A549 (cell line): ENCODE measurements around the gene TDP2. TPM values are rescaled to one million over a fixed set of nuclear protein-coding genes. Genes with fewer than 3 reads are reported as not detected.

Source experiments
- ATAC-seq, 2 experiments: fragments of 200-7000 bp in 1 of 2; fragments of >200 bp in 1 of 2; cut with Nextera tagmentation in 1 of 2; cut with Tn5 transposase in 1 of 2; 3 replicates each; pipeline versions ENCODE4 v1.8.0 to v1.9.1; 2018 to 2020; ENCODE audit warnings: mild to moderate bottlenecking in 1 of 2, moderate library complexity in 1 of 2
- CTCF ChIA-PET: fragments of 300-600 bp; sonication (Branson Sonifier 250); formaldehyde crosslinking; extraction: SDS; loops from one replicate; lab custom pipeline; 2021; ENCODE audit warnings: antibody characterized with exemption, inconsistent platforms; lab: Yijun Ruan, JAX
- POLR2A ChIA-PET: fragments of 350-600 bp; formaldehyde crosslinking; extraction: SDS; loops from one replicate; lab custom pipeline; 2021; ENCODE audit warnings: antibody characterized with exemption, inconsistent platforms; lab: Yijun Ruan, JAX
- DNase-seq, 2 experiments: peaks; one replicate each; pipeline versions ENCODE4 v3.0.0 to v3.0.0-alpha.2; 2011 to 2016; ENCODE audit warnings: low read depth in 1 of 2, low spot score in 1 of 2
- FAIRE-seq: peaks from 2 replicates; lab custom pipeline; 2011; peaks lifted over from hg19 to GRCh38; lab: Jason Lieb, UNC
- H3K27ac ChIP-seq, 2 experiments: fragments of >200 bp; sonication (Bioruptor Twin); formaldehyde crosslinking; 3 replicates each; pipeline ENCODE4 v1.5.1; 2016 to 2017
- H3K4me1 ChIP-seq: fragments of >200 bp; sonication (Bioruptor Twin); formaldehyde crosslinking; 3 replicates; pipeline ENCODE4 v1.6.1; 2016
- H3K4me2 ChIP-seq: fragments of >200 bp; sonication (Bioruptor Twin); formaldehyde crosslinking; 3 replicates; pipeline ENCODE4 v1.6.1; 2016
- H3K4me3 ChIP-seq: fragments of >200 bp; sonication (Bioruptor Twin); formaldehyde crosslinking; 3 replicates; pipeline ENCODE4 v1.5.1; 2016
- H3K9me3 ChIP-seq: fragments of >200 bp; sonication (Bioruptor Twin); formaldehyde crosslinking; 3 replicates; pipeline ENCODE4 v1.6.1; 2016
- ATOH8 ChIP-seq: fragments of 250-450 bp; sonication (Bioruptor Pico); IDR thresholded peaks from 2 replicates; pipeline ENCODE4 v1.5.0; 2020; ENCODE audit warnings: low read depth, mild to moderate bottlenecking, moderate library complexity
- BHLHE40 ChIP-seq: IDR thresholded peaks from 2 replicates; pipeline ENCODE4 v1.6.1; 2012; ENCODE audit warnings: low read depth, low read length, inconsistent platforms
- CBX8 ChIP-seq: fragments of 200-600 bp; sonication (generic); IDR thresholded peaks from 2 replicates; pipeline ENCODE4 v1.6.1; 2016
- CEBPB ChIP-seq, 2 experiments: fragments of >200 bp in 1 of 2; sonication (Bioruptor Twin) in 1 of 2; formaldehyde crosslinking in 1 of 2; IDR thresholded peaks; 2 replicates each; pipeline ENCODE4 v1.6.1; 2012 to 2016
- CHD2 ChIP-seq: fragments of 150-350 bp; IDR thresholded peaks from 2 replicates; pipeline ENCODE4 v1.6.1; 2014; ENCODE audit warnings: low read length; ENCODE audit not compliant: partially characterized antibody
- E2F6 ChIP-seq: IDR thresholded peaks from 2 replicates; pipeline ENCODE4 v1.6.1; 2012; ENCODE audit warnings: low read depth, borderline replicate concordance
- EHMT2 ChIP-seq: fragments of 200-600 bp; sonication (generic); IDR thresholded peaks from 2 replicates; pipeline ENCODE4 v1.6.1; 2016; ENCODE audit warnings: antibody characterized with exemption, low read depth, mild to moderate bottlenecking, moderate library complexity
- ELK1 ChIP-seq: fragments of 150-350 bp; IDR thresholded peaks from 2 replicates; pipeline ENCODE4 v1.6.1; 2014; ENCODE audit warnings: low read depth, mild to moderate bottlenecking, low read length
- FOSL2 ChIP-seq, 2 experiments: fragments of 450-650 bp in 1 of 2; fragments of >200 bp in 1 of 2; sonication (Bioruptor Twin) in 1 of 2; formaldehyde crosslinking; IDR thresholded peaks; 2 replicates each; pipeline versions ENCODE4 v1.5.0 to v1.6.1; 2016 to 2020; ENCODE audit warnings: mild to moderate bottlenecking in 1 of 2, moderate library complexity in 1 of 2
- HES2 ChIP-seq: fragments of >200 bp; sonication (Bioruptor Twin); formaldehyde crosslinking; IDR thresholded peaks from 2 replicates; pipeline ENCODE4 v1.6.1; 2016
- HMGXB4 ChIP-seq: fragments of 250-450 bp; sonication (Bioruptor Pico); IDR thresholded peaks from 2 replicates; pipeline ENCODE4 v1.5.0; 2021; ENCODE audit warnings: mild to moderate bottlenecking, moderate library complexity, borderline replicate concordance
- HOXA7 ChIP-seq: fragments of 250-450 bp; sonication (Bioruptor Pico); IDR thresholded peaks from 2 replicates; pipeline ENCODE4 v1.5.0; 2020; ENCODE audit warnings: mild to moderate bottlenecking, moderate library complexity
- JUN ChIP-seq, 2 experiments: fragments of >200 bp; sonication (Bioruptor Twin); formaldehyde crosslinking; IDR thresholded peaks; 2 replicates in 1 of 2; 3 replicates in 1 of 2; pipeline ENCODE4 v1.6.1; 2016 to 2017
- KDM1A ChIP-seq: fragments of 200-600 bp; sonication (generic); IDR thresholded peaks from 2 replicates; pipeline ENCODE4 v1.6.1; 2016; ENCODE audit warnings: low read depth, mild to moderate bottlenecking
- MAFK ChIP-seq: fragments of 450-650 bp; IDR thresholded peaks from 2 replicates; pipeline ENCODE4 v1.6.1; 2014; ENCODE audit not compliant: partially characterized antibody
- MAX ChIP-seq: IDR thresholded peaks from 2 replicates; pipeline ENCODE4 v1.6.1; 2012
- MAZ ChIP-seq: fragments of 150-350 bp; IDR thresholded peaks from 2 replicates; pipeline ENCODE4 v1.6.1; 2014; ENCODE audit warnings: antibody characterized with exemption, low read depth, low read length, borderline replicate concordance
- MYC ChIP-seq: IDR thresholded peaks from 2 replicates; pipeline ENCODE4 v1.6.1; 2012; ENCODE audit warnings: mild to moderate bottlenecking, inconsistent platforms, low read length, improper control_type of control experiment, borderline replicate concordance
- NFE2L2 ChIP-seq: fragments of 150-350 bp; conservative IDR thresholded peaks from 2 replicates; pipeline ENCODE4 v1.6.1; 2014; ENCODE audit warnings: low read length
- PBX3 ChIP-seq: IDR thresholded peaks from 2 replicates; pipeline ENCODE4 v1.6.1; 2012
- PHF8 ChIP-seq: fragments of 200-600 bp; sonication (generic); IDR thresholded peaks from 2 replicates; pipeline ENCODE4 v1.6.1; 2016; ENCODE audit warnings: low read depth, mild to moderate bottlenecking, antibody characterized with exemption, moderate library complexity, borderline replicate concordance
- POLR2A ChIP-seq: IDR thresholded peaks from 2 replicates; pipeline ENCODE4 v1.6.1; 2012; ENCODE audit warnings: mild to moderate bottlenecking, low read length
- POLR2AphosphoS2 ChIP-seq: conservative IDR thresholded peaks from 2 replicates; pipeline ENCODE4 v1.6.1; 2012; ENCODE audit warnings: low read length, improper control_type of control experiment, inconsistent platforms
- RAD21 ChIP-seq, 2 experiments: fragments of >200 bp in 1 of 2; sonication (Bioruptor Twin) in 1 of 2; formaldehyde crosslinking in 1 of 2; IDR thresholded peaks in 1 of 2; conservative IDR thresholded peaks in 1 of 2; 2 replicates in 1 of 2; 3 replicates in 1 of 2; pipeline ENCODE4 v1.6.1; 2012 to 2018; ENCODE audit warnings: inconsistent platforms in 1 of 2
- RARB ChIP-seq: fragments of 250-450 bp; sonication (Bioruptor Pico); IDR thresholded peaks from 2 replicates; pipeline ENCODE4 v1.8.0; 2021; ENCODE audit warnings: mild to moderate bottlenecking, moderate library complexity
- RFX5 ChIP-seq: fragments of 450-650 bp; IDR thresholded peaks from 2 replicates; pipeline ENCODE4 v1.7.1; 2014; ENCODE audit warnings: antibody characterized with exemption, mild to moderate bottlenecking, moderate library complexity
- SMC3 ChIP-seq: fragments of >200 bp; sonication (Bioruptor Twin); formaldehyde crosslinking; IDR thresholded peaks from 3 replicates; pipeline ENCODE4 v1.6.1; 2018; ENCODE audit warnings: inconsistent platforms
- TFCP2L1 ChIP-seq: fragments of 250-450 bp; sonication (Bioruptor Pico); IDR thresholded peaks from 2 replicates; pipeline ENCODE4 v1.5.0; 2021; ENCODE audit warnings: mild to moderate bottlenecking
- USF2 ChIP-seq: fragments of 450-650 bp; IDR thresholded peaks from 2 replicates; pipeline ENCODE4 v1.6.1; 2014; ENCODE audit warnings: antibody characterized with exemption
- ZFP36 ChIP-seq: fragments of 450-650 bp; IDR thresholded peaks from 2 replicates; pipeline ENCODE4 v1.6.1; 2014; ENCODE audit warnings: borderline replicate concordance; ENCODE audit not compliant: partially characterized antibody
- ZSCAN20 ChIP-seq: fragments of 250-450 bp; sonication (Bioruptor Pico); IDR thresholded peaks from 2 replicates; pipeline ENCODE4 v1.8.0; 2022; ENCODE audit warnings: mild to moderate bottlenecking, moderate library complexity
- WGBS: methylation state at CpG from one replicate; pipeline ENCODE4 v1.1.6; 2017; ENCODE audit errors: missing lambda C conversion rate; 5-methylcytosine and 5-hydroxymethylcytosine counted together
- polyA minus RNA-seq: library from RNA; depleted of rRNA, polyadenylated mRNA; stranded (reverse); fragments of >200 nt; gene quantifications from 2 replicates; pipeline ENCODE4 v1.2.3, GENCODE V29; 2011; rRNA and poly(A)+ RNA removed
- polyA plus RNA-seq, 4 experiments: library from polyadenylated mRNA; depleted of rRNA in 3 of 4; stranded (reverse); fragments of >200 nt; fragmentation: RNase III in 1 of 4; extraction: RNeasy Plus Mini Kit Qiagen cat#74134 plus additional on column Dnase treatment in 1 of 4; gene quantifications; 2 replicates in 3 of 4; 3 replicates in 1 of 4; pipeline ENCODE4 v1.2.3, GENCODE V29; 2011 to 2017

The TDP2 gene
- polyA plus RNA-seq (2011; rRNA removed) (69.7 and 91.7 TPM in 2 replicates), polyA plus RNA-seq (2017; fragmentation: RNase III; extraction: RNeasy Plus Mini Kit Qiagen cat#74134 plus additional on column Dnase treatment) (42.7 to 52.6 TPM (median 43.2 TPM) in 3 replicates), polyA minus RNA-seq (22.2 and 31.2 TPM in 2 replicates)
- polyA plus RNA-seq (2012; cell fraction: cytosol; rRNA removed), result 26.4 and 30.0 TPM in 2 replicates
- polyA plus RNA-seq (2012; cell fraction: nucleus; rRNA removed), result 13.2 and 24.3 TPM in 2 replicates

GRCh38 chr6:24666641-24667377 lies at the start of gene TDP2, which contains the start of gene ACOT13:
Gene TDP2 (minus strand): TSS chr6:24666899. CDS start chr6:24666862, 37 bp downstream.
Gene ACOT13 (plus strand): TSS chr6:24667077. CDS start chr6:24667264, 187 bp downstream.
- ATAC-seq, result peak; percentile 88 to 91
- peak within 1 kb of the TSS; percentile 90 for H3K4me2 ChIP-seq
- FAIRE-seq, result no peak
- 1% methylated on average over 45 of the region's 62 CpGs for WGBS
- ChIA-PET POLR2A (interaction anchor here (0.6 to 1.8 kb wide), 4 partner anchors 20 to 86 kb away, joined by 3 to 15 read pairs (median 5); partner anchors contain the start of gene KIAA0319), CTCF (interaction anchor here (1.5 to 3.2 kb wide), 2 partner anchors 72 to 86 kb away, joined by 4 to 15 read pairs; no protein-coding TSS in a partner anchor)
- H3K4me1 ChIP-seq, result peaks cover 43% of the 10 kb centered on the region
- peak within 1 kb of the TSS; percentile 96 to 99 for H3K27ac ChIP-seq
- H3K4me3 ChIP-seq, result peak within 1 kb of the TSS; percentile 92
- TF ChIP-seq RARB (CRISPR knock-in tag) (no peak), PBX3 (no peak), PHF8 (no peak; the same call in 1 of the 2 replicates), E2F6 (peak; percentile 51; the same call in 1 of the 2 replicates), CHD2 (no peak), POLR2A (peak; percentile 81), KDM1A (no peak), EHMT2 (no peak), NFE2L2 (no peak), ZSCAN20 (no peak), MAZ (no peak), RFX5 (no peak), ZFP36 (no peak), MAX (peak; percentile 69), HOXA7 (CRISPR knock-in tag) (no peak), ATOH8 (CRISPR knock-in tag) (no peak), BHLHE40 (no peak), TFCP2L1 (CRISPR knock-in tag) (no peak), MYC (no peak), HMGXB4 (CRISPR knock-in tag) (no peak), RAD21 (conservative IDR thresholded peaks at IDR 0.05 in 1 of 2, IDR thresholded peaks at IDR 0.05 in 1 of 2) (peak; percentile 12 to 37; a peak in 3 of 5 replicates), CBX8 (no peak), JUN (IDR thresholded peaks at IDR 0.05) (peak; percentile 71 to 85; a peak in 4 of 5 replicates), CEBPB (IDR thresholded peaks at IDR 0.05) (peak; percentile 29 to 52; a peak in 2 of 4 replicates), FOSL2 (IDR thresholded peaks at IDR 0.05) (no peak; the same call in 1 of the 2 replicates), FOSL2 (CRISPR knock-in tag; IDR thresholded peaks at IDR 0.05) (peak; percentile 69), ELK1 (no peak), POLR2AphosphoS2 (no peak), HES2 (no peak), MAFK (no peak), SMC3 (no peak), USF2 (no peak)
- no peaks in the 10 kb centered on the region; the same call in 2 of the 3 replicates for H3K9me3 ChIP-seq
- peak; percentile 83 to 95 for DNase-seq
